MCF 10A (cell line): ENCODE measurements around the gene FKBP14. TPM values are rescaled to one million over a fixed set of nuclear protein-coding genes. Genes with fewer than 3 reads are reported as not detected.

Experiments used
- BruUV-seq: library from RNA; stranded (reverse); fragments of 400-500 nt; replicated peaks from 2 replicates; lab custom pipeline; 2021; lab: Mats Ljungman, UMichigan
- CTCF ChIA-PET: fragments of 300-600 bp; sonication (Branson Sonifier 250); formaldehyde crosslinking; extraction: SDS; loops from one replicate; lab custom pipeline; 2021; ENCODE audit warnings: antibody characterized with exemption, inconsistent platforms; lab: Yijun Ruan, JAX
- POLR2A ChIA-PET: fragments of 300-600, 350-650 bp; sonication (Branson Sonifier 250); formaldehyde crosslinking; extraction: SDS; loops from one replicate; lab custom pipeline; 2020; ENCODE audit warnings: antibody characterized with exemption, inconsistent platforms; lab: Yijun Ruan, JAX
- DNase-seq: peaks from one replicate; pipeline ENCODE4 v3.0.0-alpha.2; 2018; ENCODE audit not compliant: unreplicated experiment
- H3K27ac Mint-ChIP-seq: one replicate; pipeline ENCODE4 v1.8.0; 2022; ENCODE audit warnings: mild to moderate bottlenecking, low read depth, mixed read lengths; ENCODE audit not compliant: unreplicated experiment
- H3K27me3 Mint-ChIP-seq: one replicate; pipeline ENCODE4 v1.8.0; 2022; ENCODE audit warnings: mixed read lengths; ENCODE audit not compliant: insufficient read depth, unreplicated experiment
- H3K36me3 Mint-ChIP-seq: one replicate; pipeline ENCODE4 v1.8.0; 2022; ENCODE audit warnings: mild to moderate bottlenecking, moderate library complexity, mixed read lengths; ENCODE audit not compliant: insufficient read depth, unreplicated experiment
- H3K4me1 Mint-ChIP-seq: one replicate; pipeline ENCODE4 v1.8.0; 2022; ENCODE audit warnings: mixed read lengths; ENCODE audit not compliant: insufficient read depth, unreplicated experiment
- H3K4me3 Mint-ChIP-seq: one replicate; pipeline ENCODE4 v1.8.0; 2022; ENCODE audit warnings: mild to moderate bottlenecking, moderate library complexity, mixed read lengths; ENCODE audit not compliant: unreplicated experiment
- H3K9me3 Mint-ChIP-seq: one replicate; pipeline ENCODE4 v1.8.0; 2022; ENCODE audit warnings: mixed read lengths; ENCODE audit not compliant: unreplicated experiment
- intact Hi-C: fragments of 100-400 bp; cut with micrococcal nuclease; formaldehyde crosslinking; loops from 2 replicates; pipeline ENCODE4 v1.14.1; 2022
- total RNA-seq: library from RNA; stranded (reverse); gene quantifications from 2 replicates; pipeline ENCODE4 v1.2.3, GENCODE V29; 2022
- TF ChIP-seq, protein P1 (sequence below): fragments of 200-600 bp; IDR thresholded peaks from one replicate; pipeline ENCODE4 v1.8.0; 2022; ENCODE audit warnings: antibody characterized with exemption, mild to moderate bottlenecking; ENCODE audit not compliant: unreplicated experiment

Gene FKBP14
- total RNA-seq, 1 experiment from 2014 or later = 39.8 TPM

DNA sequence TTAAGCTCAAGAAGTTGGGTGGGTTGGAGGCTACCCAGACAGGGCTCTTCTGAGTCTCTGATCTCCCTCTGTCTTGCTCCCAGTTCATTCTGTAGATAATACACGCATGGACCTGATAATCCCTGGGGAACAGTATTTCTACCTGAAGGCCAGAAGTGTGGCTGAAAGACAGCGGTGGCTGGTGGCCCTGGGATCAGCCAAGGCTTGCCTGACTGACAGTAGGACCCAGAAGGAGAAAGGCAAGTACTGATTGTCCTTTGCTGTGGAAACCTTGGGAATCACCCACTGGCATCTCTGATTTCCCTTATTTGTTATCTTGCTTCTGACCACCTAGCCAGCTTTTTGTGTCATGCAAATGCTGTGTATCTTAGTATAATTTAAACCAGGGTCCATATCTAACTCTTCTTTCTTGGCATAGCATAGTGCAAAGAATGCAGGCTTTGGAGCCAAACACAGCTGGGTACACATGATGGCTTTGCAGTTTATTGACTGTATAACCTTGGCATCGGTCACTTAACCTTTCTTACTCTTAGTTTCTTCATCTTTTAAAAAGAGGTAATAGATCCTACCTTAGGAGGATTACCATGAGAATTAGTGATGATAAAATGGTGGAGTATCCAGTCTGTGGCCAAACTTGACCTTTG, 19.7 kb upstream of the FKBP14 start:
- no peaks in the 10 kb centered on the region for H3K9me3 Mint-ChIP-seq
- H3K36me3 Mint-ChIP-seq = peaks cover 34% of the 10 kb centered on the region
- BruUV-seq = no TSS peak
- TF ChIP-seq, protein P1, sequence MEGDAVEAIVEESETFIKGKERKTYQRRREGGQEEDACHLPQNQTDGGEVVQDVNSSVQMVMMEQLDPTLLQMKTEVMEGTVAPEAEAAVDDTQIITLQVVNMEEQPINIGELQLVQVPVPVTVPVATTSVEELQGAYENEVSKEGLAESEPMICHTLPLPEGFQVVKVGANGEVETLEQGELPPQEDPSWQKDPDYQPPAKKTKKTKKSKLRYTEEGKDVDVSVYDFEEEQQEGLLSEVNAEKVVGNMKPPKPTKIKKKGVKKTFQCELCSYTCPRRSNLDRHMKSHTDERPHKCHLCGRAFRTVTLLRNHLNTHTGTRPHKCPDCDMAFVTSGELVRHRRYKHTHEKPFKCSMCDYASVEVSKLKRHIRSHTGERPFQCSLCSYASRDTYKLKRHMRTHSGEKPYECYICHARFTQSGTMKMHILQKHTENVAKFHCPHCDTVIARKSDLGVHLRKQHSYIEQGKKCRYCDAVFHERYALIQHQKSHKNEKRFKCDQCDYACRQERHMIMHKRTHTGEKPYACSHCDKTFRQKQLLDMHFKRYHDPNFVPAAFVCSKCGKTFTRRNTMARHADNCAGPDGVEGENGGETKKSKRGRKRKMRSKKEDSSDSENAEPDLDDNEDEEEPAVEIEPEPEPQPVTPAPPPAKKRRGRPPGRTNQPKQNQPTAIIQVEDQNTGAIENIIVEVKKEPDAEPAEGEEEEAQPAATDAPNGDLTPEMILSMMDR = no peak
- no peaks in the 10 kb centered on the region for H3K27me3 Mint-ChIP-seq
- intact Hi-C loops = no loop called here
- no peaks in the 10 kb centered on the region for H3K4me1 Mint-ChIP-seq
- no peak for DNase-seq
- ChIA-PET CTCF (no interaction called here), POLR2A (interaction anchor here (0.7 kb wide), 1 partner anchor 88 kb away, joined by 3 read pairs; no protein-coding TSS in a partner anchor)
- H3K27ac Mint-ChIP-seq = no peak overlapping the region
- H3K4me3 Mint-ChIP-seq = no peak overlapping the region

- Mint-ChIP-seq H3K27me3 (no peaks in the 10 kb centered on the region), H3K27ac (no peak overlapping the region), H3K4me1 (no peaks in the 10 kb centered on the region), H3K9me3 (no peaks in the 10 kb centered on the region), H3K36me3 (peaks cover 17% of the 10 kb centered on the region), H3K4me3 (no peak overlapping the region)
- TF ChIP-seq, protein P1 = no peak
- DNase-seq = no peak
- CTCF ChIA-PET = interaction anchor here (0.5 to 1.8 kb wide), 9 partner anchors 20 to 534 kb away, joined by 3 to 6 read pairs (median 3); no protein-coding TSS in a partner anchor
- BruUV-seq = no TSS peak
- intact Hi-C loops = no loop called here
- POLR2A ChIA-PET = interaction anchor here (0.9 to 1.2 kb wide), 3 partner anchors 12 to 15 kb away, joined by 3 to 4 read pairs (median 3); partner anchors contain the start of gene FKBP14
Observed at GRCh38 chr7:30041526-30042269, 15.2 kb upstream of the FKBP14 start.

DNA sequence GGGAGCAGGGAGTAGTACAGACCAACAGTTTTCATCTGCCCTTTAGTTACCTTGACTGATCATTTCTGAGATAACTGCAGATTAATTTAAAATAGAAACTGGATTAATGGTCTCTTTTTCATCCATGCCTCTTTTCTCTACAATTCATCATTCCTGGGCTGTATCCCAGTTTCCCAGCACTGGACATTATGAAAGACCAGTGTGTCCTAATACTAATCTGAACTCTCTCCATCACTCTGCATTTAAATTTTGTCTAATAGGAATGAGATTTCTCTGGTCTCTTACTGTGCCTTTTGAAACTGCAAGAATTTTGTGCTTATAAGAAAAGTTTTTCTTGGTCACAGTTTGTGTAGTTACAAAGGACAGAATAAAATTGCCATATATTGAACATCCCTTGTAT, 14.4 kb upstream of the FKBP14 start:
- DNase-seq = no peak
- intact Hi-C loops = no loop called here
- no peaks in the 10 kb centered on the region for H3K4me1 Mint-ChIP-seq
- H3K27ac Mint-ChIP-seq = peak overlapping the region; percentile 12
- CTCF ChIA-PET = interaction anchor here (1.0 to 1.8 kb wide), 3 partner anchors 21 to 119 kb away, joined by 3 to 6 read pairs (median 3); no protein-coding TSS in a partner anchor
- peaks cover 10% of the 10 kb centered on the region for H3K36me3 Mint-ChIP-seq
- POLR2A ChIA-PET = interaction anchor here (0.9 to 3.4 kb wide), 4 partner anchors 11 to 15 kb away, joined by 3 to 15 read pairs (median 6); partner anchors contain the start of genes FKBP14 and PLEKHA8
- H3K9me3 Mint-ChIP-seq = no peaks in the 10 kb centered on the region
- BruUV-seq = no TSS peak
- H3K27me3 Mint-ChIP-seq = no peaks in the 10 kb centered on the region
- TF ChIP-seq, protein P1 = no peak
- H3K4me3 Mint-ChIP-seq = no peak overlapping the region
